Fibroblast of the aortic adventitia (primary cell): Measurements from ENCODE around the gene PARP2. TPM values are rescaled to one million over a fixed set of nuclear protein-coding genes. Genes with fewer than 3 reads are reported as not detected.

Experiments
- DNase-seq: peaks from one replicate; pipeline ENCODE4 v3.0.0-alpha.2; 2010; ENCODE audit warnings: low read depth
- H3K4me3 ChIP-seq: 2 replicates; pipeline ENCODE4 v1.5.1; 2011; ENCODE audit warnings: low read depth, mild to moderate bottlenecking, control low read depth, low read length, moderate library complexity
- total RNA-seq: library from RNA; depleted of rRNA; stranded (reverse); fragments of >200 nt; gene quantifications from 2 replicates; pipeline ENCODE4 v1.2.3, GENCODE V29; 2012; ENCODE audit warnings: low replicate concordance
- TF ChIP-seq, protein P1 (sequence below): IDR thresholded peaks from 2 replicates; pipeline ENCODE4 v1.5.1; 2011; ENCODE audit warnings: mild to moderate bottlenecking, low read length, control low read depth, inconsistent platforms; ENCODE audit not compliant: insufficient read depth

Gene PARP2
- total RNA-seq, 1 donor = 19.9 TPM

- DNase-seq = no peak
- no peak overlapping the region for H3K4me3 ChIP-seq
- TF ChIP-seq, protein P1, sequence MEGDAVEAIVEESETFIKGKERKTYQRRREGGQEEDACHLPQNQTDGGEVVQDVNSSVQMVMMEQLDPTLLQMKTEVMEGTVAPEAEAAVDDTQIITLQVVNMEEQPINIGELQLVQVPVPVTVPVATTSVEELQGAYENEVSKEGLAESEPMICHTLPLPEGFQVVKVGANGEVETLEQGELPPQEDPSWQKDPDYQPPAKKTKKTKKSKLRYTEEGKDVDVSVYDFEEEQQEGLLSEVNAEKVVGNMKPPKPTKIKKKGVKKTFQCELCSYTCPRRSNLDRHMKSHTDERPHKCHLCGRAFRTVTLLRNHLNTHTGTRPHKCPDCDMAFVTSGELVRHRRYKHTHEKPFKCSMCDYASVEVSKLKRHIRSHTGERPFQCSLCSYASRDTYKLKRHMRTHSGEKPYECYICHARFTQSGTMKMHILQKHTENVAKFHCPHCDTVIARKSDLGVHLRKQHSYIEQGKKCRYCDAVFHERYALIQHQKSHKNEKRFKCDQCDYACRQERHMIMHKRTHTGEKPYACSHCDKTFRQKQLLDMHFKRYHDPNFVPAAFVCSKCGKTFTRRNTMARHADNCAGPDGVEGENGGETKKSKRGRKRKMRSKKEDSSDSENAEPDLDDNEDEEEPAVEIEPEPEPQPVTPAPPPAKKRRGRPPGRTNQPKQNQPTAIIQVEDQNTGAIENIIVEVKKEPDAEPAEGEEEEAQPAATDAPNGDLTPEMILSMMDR = no peak
These were observed 22.5 kb downstream of the PARP2 start for GRCh38 chr14:20365928-20366327.

DNA sequence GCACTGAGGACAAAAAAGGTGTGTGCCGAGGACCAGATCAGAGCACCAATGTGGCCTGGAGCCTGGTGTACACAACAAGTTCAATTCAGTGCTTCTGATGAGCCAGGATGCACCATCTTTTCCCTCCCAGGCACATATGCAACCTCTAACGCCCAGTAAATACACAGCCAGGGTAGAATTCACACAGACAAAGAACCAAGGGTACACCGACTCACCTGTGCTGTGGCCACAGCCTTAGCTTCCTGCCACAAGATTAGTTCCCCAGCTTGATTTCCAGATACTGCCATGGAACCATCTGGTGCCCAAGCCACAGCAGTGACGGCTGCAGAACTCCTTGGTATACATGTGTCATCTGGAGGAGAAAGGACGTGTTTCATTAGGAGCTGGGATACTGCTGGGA lies 29.4 kb downstream of the PARP2 start:
- TF ChIP-seq, protein P1 = no peak
- no peak overlapping the region for H3K4me3 ChIP-seq
- DNase-seq = no peak

- TF ChIP-seq, protein P1 = no peak
These were observed 32.0 kb downstream of the PARP2 start for GRCh38 chr14:20375471-20375870.

DNA sequence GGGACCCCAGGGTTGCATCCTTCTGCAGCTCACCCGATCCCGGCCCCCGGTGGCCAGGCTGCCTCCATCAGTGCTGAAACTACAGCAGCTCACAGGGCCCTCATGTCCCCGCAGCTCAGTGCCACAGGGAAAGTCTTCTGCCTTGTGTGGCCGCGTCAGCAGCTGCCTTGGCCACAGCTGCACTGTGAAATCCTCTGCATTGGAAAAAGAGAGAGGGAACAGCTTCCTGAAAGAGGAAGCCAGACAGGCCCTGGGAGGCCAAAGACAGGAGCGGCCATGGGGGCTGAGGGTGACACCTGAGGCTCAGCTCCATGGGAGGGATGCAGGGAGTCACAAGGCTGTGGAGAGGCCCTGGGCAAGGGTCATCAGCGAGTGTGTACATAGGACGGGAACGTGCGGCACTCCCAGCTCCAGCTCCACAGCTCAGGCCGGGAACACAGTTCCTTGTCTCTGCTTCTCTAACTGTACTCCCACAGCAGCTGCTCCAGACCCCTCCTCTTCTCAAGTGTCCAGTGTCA lies 32.7 kb downstream of the PARP2 start:
- H3K4me3 ChIP-seq = no peak overlapping the region
- DNase-seq = no peak
- TF ChIP-seq, protein P1 = no peak

More at GRCh38 chr14:20375471-20375870, 32.0 kb downstream of the PARP2 start:
- DNase-seq = no peak
- no peak overlapping the region for H3K4me3 ChIP-seq

- no peak for DNase-seq
- TF ChIP-seq, protein P1 = no peak
- H3K4me3 ChIP-seq = no peak overlapping the region
These were observed 33.7 kb downstream of the PARP2 start for GRCh38 chr14:20377171-20377570.

DNA sequence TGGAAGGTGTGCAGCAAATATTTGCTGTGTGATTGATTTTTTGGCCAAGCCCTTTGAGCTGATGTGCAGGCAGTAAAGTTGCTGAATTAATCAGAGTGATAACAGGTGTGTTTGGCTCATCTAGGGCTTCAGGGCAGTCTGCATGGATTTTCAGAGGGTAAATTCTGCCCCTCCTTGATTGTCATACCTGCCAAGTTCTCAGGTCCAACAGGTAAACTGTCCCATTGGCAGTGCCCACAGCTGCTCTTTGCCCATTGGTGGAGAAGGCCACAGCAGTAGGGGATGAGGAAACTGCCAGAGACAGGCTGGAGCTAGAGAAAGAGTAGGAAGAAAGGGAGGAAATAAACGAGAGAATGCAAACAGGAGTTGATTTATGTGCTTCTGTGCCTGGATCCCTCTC lies 36.3 kb downstream of the PARP2 start:
- no peak overlapping the region for H3K4me3 ChIP-seq
- TF ChIP-seq, protein P1 = no peak
- DNase-seq = no peak

- TF ChIP-seq, protein P1 = no peak
- H3K4me3 ChIP-seq = no peak overlapping the region
- DNase-seq = no peak
These were observed 37.2 kb downstream of the PARP2 start for GRCh38 chr14:20380681-20381080.
